Ureter (tissue), 1 donor: ENCODE results near the gene PLCB4. TPM values are rescaled to one million over a fixed set of nuclear protein-coding genes. Genes with fewer than 3 reads are reported as not detected.

Experiments
- DNase-seq: peaks from one replicate; pipeline ENCODE4 v3.0.0-alpha.2; 2020; ENCODE audit warnings: low spot score
- total RNA-seq: library from RNA; stranded (reverse); gene quantifications from one replicate; pipeline ENCODE4 v1.2.4, GENCODE V29; 2023
- donor health status: DM: yes; HTN: yes; CAD: no.

The PLCB4 gene
- total RNA-seq, 1 donor from 2014 or later: 22.9 TPM

- DNase-seq: no peak
These were observed 449.8 kb downstream of the PLCB4 start for GRCh38 chr20:9518576-9519175.

DNA sequence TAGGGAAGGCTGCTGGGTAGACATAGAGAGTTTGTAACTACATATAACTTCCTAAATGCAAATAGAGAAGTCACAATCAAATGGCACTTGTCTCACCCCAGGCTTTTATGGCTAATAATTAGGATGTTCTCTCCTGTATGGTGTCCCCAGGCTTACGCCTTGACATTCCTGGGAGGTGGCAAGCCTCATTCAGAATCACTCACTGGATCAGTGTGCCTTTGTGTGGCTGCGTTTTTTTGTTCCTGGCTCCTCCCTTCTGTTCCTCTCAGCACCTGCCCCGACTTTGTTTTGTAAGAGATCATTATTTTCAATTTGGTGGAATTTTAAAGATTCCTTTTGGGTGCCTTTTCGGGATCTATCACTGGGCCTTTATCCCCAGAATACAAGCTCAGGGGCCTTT, 451.2 kb downstream of the PLCB4 start:
- DNase-seq: no peak

DNA sequence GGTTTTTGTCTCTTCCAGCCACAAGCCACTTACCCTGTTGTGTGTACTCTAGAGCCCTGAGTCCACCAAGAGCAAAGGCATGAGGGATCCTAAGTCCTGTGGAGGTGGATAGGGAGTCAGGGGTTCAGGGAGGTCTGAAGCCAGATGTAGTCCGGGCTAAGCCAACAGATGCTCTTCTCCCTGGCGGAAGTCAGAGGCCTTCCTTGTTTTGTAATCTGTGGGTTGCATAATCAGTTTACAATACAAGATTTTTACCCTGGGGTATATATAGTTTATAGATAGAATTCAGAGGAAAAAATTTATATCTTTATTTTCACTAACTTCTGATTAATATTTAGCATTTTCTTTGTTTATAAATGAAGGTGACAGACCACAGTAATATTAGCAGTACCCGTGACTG, 454.7 kb downstream of the PLCB4 start:
- no peak for DNase-seq
